HG02973 (cell line): ENCODE measurements around the gene TFR2.

Experiments used
- ATAC-seq: cut with Tn5 transposase; IDR thresholded peaks from one replicate; pipeline ENCODE4 v1.9.1; 2021; ENCODE audit warnings: moderate library complexity; ENCODE audit not compliant: unreplicated experiment

TFR2 gene

DNA sequence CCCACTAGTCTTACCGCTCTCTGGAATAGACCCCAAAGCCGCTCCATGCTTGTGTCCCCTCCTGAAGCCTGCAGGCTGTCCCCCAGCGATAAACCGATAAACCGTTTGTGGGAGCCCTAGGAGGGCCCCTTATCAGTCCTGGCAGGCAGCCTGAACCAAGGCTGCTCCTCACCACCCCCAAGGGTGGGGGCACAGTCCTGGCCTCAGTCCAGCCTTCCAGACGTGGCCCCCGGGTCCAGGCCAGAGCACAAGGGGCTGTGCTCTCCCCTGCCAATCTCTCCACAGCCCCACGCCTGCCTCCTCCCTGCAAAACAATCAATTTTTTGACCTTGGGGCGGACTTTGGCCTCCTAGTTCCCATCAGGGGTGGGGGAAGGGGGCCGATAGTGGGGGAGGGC is at the start of gene TFR2:
TFR2 (minus strand) TSS at position 90 of the 397 bp plus-strand sequence; CDS start at position 47, 43 bp downstream.
- ATAC-seq, result no peak

GRCh38 chr7:100689230-100690135 is 48.1 kb upstream of the TFR2 start:
- ATAC-seq, result no peak

DNA sequence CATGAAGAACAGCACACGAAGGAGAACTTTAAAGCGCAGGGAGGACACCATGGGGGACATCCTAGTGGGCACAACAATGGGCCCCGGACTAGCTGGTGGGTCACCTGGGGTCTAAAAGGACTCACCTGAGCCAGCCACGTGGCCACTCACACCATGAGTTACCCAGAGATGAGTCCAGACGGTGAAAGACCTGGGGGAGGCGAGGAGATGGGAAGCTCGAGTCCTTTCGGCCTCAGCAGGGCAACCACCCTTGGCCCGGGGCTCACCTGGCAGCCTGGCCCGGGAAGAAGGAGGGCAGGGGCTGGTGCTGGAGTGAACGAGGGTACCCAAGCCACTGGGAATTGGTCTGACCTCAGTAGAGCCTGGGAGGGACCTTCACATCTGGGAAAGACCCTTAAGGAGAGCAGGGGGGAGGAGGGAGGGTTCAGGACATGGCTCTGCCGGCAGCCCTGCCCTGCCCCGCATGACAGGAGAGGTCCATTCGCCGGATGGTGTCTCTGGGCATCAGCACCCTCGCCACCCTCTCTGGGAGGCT is 47.0 kb upstream of the TFR2 start:
- no peak for ATAC-seq

- ATAC-seq, result no peak
Measured at GRCh38 chr7:100687751-100688300, 46.5 kb upstream of the TFR2 start.

DNA sequence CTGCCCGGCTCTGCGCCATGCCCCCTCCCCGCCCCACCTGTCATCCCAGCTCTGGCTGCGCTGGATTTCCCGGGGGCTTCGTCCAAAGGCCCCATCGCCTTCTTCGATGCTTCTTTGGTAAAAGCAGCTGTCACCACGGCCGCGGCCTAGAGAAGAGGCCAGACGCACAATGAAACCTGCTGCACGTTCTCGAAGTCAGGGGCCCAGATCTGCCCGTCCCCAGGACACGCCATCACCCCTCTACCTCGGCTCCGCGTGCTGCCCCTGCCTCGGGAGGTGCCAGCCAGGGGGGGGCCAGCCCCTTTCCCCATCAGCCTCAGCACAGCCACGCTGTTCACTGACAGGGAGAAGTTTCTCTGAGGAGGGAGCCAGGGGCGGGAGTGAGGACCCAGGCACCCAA is 45.9 kb upstream of the TFR2 start:
- no peak for ATAC-seq

GRCh38 chr7:100686822-100687211 is 45.5 kb upstream of the TFR2 start:
- no peak for ATAC-seq

- no peak for ATAC-seq
Measured at GRCh38 chr7:100686201-100686821, 45.0 kb upstream of the TFR2 start.

DNA sequence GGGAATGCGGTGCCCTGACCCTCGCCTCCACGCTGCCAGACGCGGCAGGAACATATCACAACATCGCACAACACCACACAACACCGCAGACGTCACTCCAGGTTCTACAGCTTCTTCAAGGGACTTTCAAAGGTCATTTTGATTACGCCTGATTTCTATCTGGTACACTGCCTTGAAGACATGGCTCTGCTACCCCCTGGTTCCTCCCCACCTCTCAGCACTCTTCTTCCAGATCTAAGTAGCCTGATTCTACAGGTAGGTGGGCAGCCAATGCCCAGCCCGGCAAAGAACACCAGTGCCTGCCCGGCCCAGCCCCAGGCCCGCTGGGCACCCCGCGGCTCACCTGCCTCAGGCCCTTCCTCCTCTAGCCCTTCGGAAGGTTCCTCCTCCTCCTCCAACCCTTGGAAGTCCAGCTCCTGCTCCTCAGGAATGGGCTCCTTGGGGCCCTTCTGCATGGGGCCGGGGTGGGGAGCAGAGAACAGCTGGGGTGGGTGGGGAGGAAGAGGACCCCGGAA is 44.3 kb upstream of the TFR2 start:
- no peak for ATAC-seq

DNA sequence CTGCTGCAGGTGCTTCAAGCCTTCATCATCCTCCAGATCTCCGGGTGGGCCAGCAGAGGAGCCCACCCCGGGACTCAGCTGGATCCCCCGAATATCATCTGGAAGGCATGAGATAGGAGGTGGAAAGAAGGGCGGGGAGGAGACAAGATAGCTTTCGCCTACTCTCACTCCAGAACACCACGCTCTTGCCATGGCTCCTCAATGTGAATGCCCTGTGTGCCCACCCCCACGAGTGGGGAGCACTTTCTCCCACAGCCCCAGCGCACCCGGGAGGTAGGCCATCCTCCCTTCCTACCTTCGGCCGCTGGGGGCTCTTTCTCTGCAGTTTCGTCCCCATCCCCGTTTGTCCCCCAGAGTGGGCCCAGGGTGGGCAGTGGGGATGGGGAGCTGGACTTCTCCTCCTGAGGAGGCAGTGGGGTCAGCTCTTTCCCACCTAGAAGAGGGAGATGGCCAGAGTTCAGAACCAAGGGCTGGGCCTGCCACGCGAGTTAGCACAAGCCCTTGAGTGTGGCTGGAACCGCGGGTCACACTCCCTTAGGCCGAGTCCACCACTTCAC is 43.8 kb upstream of the TFR2 start:
- ATAC-seq, result no peak

- no peak for ATAC-seq
Measured at GRCh38 chr7:100684534-100685042, 43.2 kb upstream of the TFR2 start.

DNA sequence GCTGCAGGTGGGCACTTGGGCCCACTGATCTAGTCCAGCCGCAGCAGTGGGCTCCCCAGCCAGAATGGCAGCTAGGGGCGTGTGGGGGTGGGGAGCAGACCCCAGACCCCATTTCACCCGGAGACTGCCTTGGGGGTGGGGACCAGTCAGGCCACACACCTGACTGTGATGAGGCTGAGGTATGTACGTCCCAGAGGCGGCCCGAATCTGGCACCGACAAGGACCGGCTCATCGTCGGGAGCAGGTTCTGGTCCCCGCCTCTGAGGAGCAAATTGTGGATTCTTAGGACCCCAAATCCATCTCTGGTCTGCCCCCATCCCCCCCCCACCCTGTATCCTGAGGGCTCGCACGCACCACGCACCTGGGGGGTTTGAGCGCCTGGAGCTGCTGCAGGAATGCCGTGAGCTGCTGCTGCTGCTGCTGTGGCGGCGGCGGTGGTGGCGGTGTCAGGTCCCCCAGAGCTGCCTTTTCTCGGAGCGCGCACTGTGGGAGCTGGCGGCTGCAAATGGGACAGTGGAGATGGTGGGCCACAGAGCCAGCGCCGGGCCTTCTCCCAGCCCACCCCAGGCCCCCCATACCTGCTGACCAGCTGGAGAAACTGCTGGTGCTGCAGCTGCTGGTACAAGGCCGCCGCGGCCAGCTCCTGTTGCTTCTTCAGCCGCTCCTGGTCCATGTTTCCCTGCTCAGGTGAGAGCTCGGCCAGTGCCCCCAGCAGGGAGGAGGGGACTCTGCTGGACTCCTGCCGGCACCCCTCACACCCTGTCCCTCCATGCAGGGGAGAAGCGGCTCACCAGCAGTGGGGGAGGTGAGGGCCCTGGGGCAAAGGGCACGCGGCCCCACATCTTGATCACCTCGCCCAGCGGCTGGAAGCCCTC is 42.5 kb upstream of the TFR2 start:
- no peak for ATAC-seq

DNA sequence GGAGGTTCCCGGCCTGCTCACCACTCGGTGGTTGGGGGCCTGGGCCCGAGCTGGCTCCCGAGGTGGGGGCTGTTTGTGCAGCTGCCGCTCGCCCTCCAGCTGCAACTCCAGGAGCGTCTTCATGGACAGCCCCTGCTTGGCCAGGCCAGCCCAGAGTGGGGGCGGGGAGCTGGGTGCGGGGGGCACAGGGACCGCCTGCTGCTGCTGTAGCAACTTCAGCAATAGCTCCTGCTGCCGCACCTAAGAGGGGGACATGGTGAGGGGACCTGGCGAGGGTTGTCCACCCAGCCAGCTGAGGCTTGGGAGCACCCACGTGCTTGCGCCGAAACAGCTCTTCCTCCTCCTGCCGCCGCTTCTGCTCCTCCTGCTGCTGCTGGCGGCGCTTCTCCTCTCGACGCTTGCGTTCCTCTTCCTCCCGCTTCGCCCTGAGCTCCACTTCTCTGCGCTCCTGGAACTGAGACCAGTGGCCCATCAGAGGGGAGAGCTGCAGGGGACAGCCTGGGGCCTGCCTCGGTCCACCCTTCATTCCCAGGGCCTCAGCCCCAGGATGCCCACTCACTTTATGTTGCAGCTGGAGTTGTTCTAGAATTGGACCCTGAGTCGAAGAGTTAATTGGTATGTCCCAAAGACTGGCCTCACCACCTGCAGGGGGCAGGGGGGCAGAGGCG is 41.8 kb upstream of the TFR2 start:
- ATAC-seq, result no peak

DNA sequence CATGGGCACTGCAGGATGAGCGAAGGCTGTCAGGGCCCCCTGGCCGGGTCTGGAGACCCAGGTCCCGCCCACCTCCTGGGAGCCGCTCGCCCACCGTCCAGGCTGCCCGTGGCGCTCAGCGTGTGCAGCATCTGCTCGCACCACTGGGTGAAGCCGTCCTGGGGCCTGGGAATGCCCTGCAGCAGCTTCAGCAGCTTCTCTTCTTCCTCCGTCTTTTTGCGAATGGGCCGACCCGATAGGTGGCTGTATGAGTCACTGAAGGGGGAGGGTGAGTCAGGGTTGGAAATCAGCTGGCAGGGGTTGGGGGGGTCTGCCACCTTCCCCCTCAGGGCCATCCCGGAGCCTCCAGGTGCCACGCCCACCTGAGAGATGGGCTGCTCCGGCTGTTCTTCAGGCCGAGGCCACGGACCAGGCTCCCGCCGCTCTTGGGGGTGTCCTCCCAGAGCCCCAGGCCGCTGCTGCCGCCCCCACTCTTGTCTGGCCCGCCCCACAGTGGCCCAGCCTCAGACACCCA is 40.9 kb upstream of the TFR2 start:
- no peak for ATAC-seq

DNA sequence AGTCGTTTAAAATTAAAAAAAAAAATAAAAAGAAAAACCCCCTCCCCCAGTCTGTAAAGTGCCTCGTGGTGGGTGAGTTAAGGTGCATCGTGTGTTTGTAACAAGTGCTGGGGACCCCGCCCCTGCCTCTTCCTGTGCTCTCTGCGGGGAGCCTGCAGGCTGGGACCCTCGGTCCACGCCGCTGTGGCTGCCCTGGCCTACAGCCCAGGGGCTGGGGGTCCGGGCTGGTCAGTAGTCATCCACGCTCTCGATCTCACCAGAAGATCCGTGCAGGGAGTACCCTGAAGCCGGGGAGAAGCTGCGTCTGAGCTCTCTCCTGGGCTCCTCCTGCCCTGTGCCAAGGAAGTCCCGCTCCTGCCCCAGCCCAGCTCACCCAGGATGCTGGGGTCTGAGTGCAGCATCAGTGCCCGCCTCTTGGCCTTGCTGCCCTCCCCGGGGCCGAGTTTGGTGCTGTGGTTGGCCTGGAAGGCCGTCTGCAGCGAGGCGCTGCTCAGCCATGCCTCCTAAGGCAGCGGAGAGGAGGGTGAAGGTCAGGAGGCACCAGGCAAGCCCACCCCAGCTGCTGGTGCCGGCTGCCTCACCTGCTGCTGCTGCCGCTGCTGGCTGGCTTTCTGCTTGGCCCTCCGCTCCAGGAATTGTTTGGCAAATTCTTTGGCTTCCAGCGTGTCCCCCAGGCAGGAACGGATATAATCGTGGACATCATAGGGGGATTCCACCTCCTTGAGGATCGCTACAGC is 40.3 kb upstream of the TFR2 start:
- ATAC-seq, result no peak

DNA sequence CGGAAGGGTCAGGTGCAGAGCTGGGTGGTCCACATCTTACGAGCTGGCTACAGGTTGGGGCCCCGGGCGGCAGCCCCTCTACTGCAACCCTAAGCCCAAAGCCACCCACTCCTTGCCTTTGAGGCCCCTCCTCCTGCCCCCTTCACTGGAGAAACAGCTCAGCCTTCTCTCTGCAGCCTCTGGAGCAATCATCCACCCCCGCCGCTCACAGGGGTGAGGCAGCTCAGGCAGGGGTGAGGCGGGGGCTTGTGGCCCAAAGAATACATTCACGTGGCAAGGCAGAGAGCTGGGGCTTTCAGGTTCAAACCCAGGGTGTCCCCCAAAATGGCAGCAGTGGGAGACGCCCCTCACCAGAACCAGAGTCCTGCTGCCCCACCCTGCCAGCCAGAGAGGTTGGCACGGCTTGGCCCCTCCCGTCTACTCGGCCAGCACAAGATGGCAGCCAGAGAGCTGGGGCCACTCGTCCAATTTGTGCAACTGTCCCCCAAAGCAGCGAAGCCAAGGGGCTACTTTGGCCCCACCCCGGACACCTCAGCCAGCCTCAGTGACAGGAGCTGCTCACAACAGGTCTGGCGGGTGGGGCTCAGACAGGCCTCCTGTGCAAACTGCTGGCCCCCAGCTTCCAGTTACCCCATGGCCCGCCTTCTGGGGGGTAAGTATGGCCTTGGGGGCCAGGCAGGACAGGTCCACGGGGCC is 39.4 kb upstream of the TFR2 start:
- ATAC-seq, result no peak

DNA sequence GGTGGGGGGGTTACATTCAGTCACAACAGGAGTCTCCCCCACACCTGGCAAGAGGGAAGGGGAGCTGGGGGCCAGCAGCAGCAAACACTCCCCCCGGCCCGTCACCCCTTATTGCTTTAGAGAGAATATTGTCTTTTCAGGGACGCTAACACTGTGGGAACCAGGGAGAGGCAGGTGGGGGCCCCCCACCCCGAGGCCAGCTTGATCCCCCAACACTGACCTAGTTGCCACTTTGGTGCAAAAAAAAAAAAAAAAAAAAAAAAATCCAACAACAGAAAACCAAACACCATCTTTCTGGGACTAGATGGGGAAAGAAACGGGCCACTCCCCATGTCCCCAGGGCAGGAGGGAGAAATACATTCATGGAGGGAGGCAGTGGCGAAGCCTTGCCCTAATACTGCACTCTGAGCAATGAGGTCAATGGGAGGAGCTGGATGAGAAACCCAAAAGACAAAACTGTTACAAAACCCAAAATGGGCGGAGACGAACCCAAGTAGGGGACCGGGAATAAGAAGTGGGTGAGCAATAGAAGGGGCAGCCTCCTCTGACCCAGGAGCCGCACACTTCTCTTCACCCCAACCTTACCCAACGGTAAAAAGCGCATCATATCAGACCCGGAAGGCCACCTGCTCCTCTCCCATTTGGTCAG is 38.7 kb upstream of the TFR2 start:
- ATAC-seq, result no peak

- no peak for ATAC-seq
Measured at GRCh38 chr7:100679129-100679926, 38.0 kb upstream of the TFR2 start.
